PC-3 (cell line): ENCODE measurements around the gene CCL22.
"Not testable (repeated sequence)": the region's sequence is repeated elsewhere in the genome, so short reads cannot be mapped to it uniquely, and the experiment has no call there.

Experiments used
- CTCF ChIP-seq: fragments of 300-600 bp; sonication (generic); conservative IDR thresholded peaks from 2 replicates; pipeline ENCODE4 v1.5.1; 2017; ENCODE audit warnings: antibody characterized with exemption, low read depth, mild to moderate bottlenecking, low read length
- EZH2 ChIP-seq: fragments of 300-600 bp; sonication (generic); IDR thresholded peaks from one replicate; pipeline ENCODE4 v1.6.1; 2017; ENCODE audit warnings: antibody characterized with exemption, mild to moderate bottlenecking, low read length; ENCODE audit not compliant: unreplicated experiment

DNA sequence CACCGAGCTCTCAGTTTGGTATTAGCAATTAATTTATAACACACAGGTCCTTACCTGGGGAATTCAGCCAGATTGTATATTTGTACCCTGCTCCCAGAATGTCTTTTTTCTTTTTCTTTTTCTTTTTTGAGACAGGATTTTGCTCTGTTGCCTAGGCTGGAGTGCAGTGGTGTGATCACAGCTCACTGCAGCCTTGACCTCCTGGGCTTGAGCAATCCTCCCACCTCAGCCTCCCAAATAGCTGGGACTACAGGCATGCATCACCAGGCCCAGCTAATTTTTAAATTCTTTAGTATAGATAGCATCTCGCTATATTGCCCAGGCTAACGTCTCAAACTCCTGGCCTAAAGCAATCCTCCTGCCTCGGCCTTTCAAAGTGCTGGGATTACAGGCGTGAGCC, 14.5 kb upstream of the CCL22 start:
- not testable (repeated sequence) for TF ChIP-seq CTCF, EZH2
